GM12878 (cell line): Measurements from ENCODE around the gene NCKAP5.

ENCODE experiments used
- BHLHE40 ChIP-seq, 2 experiments: fragments of 450-650 bp in 1 of 2; IDR thresholded peaks; 2 replicates each; pipeline ENCODE4 v1.6.1; 2011 to 2017; ENCODE audit warnings: low read depth in 2 of 2, borderline replicate concordance in 1 of 2, improper control_type of control experiment in 1 of 2, low read length in 1 of 2, mild to moderate bottlenecking in 1 of 2
- GABPA ChIP-seq: IDR thresholded peaks from 2 replicates; pipeline ENCODE4 v1.6.1; 2014; ENCODE audit warnings: antibody characterized with exemption, low read depth, mild to moderate bottlenecking, inconsistent platforms

DNA sequence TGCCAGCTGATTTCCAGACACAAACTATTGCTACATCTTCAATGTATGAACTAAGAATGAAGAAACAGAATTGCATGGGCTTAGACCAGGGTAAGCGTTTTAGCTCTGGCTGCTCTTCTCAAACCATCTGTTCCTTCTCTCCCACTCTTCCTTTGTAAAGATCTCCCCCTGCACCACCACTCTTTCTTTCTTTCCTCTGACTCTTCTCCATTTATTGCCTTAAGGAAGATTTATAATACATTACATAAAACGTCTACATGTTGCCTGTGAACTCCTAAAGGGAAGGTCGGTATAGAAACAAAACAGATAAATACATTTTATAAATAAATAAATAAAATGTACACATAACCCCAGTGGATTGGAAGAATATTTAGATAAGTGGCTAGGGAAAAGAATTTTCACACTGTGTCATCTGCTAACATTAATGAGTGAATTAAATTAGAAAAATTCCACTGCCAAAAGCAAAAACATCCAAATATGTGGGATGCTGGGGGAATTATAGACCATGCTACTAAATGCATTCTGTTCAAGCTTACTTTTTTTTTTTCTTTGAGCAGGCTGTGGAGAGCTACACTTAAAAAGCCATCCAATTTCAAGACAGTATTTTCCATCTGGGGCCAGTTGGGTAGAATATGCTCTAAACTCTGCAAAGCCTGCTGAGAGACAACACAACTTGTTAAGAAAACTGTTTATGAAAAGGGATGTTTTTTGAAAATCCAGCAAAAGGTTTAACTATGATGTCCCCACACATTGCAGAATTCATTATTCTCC lies 41.5 kb downstream of the NCKAP5 start:
- TF ChIP-seq BHLHE40 (IDR thresholded peaks at IDR 0.05; ENCODE audit: borderline replicate concordance in 1 of 2, low read depth in 2 of 2, low read length in 1 of 2) (no peak), GABPA (no peak)
